ENCODE data around the gene RALGAPA1.
"Not testable (repeated sequence)": the region's sequence is repeated elsewhere in the genome, so short reads cannot be mapped to it uniquely, and the experiment has no call there.

RALGAPA1 gene

DNA sequence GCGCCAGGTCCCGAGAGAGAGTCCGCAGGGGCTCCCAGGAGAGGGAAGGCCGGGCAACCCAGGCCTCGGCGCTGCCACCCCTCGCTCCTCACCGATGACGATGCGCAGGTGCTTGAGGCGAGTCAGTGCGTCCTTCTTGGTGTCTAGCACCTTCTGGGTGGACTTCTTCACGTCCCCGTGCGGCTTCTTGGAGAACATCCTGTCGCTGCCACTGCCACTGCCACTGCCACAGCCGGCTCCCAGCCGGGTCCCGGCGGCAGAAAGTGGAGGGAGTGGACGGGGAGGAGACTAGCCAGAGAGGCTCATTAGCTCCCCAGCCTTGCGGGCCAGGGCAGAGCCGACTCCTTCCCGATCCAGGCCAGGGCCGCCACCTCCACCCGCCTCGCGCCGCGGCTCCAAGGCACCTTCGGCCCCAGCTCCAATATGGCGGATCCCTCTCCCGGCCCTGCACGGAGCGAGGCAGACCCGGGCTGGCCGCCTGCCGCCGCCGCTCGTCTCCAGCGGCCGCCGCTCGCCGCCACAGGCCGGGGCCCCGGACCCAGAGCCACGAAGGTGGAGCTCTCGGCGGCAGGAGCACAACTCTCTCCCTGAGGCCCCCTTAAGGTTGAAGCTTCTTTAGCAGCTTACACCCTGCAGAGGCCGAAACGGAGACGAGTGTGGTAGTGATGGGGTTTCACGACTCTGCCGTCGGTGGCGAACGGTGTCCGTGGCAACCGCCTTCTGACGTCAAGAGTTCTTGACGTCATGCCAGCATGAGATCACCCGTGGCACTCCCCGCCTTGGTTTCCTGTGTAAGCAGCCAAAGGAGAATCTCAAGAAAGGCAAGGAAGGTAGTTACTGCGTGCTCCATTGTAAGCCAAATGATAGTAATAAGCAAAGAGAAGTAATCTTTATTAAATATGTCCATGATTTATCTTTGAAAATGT is at the start of gene RALGAPA1:
Gene RALGAPA1, minus strand, starts transcription at position 658 of the 926 bp plus-strand sequence. Its CDS starts 460 bp downstream, at position 198.
- not testable (repeated sequence) for H3K9me3 ChIP-seq (ENCODE audit: control insufficient read depth, insufficient read depth, low read length); H3K27me3 ChIP-seq (ENCODE audit: control insufficient read depth, insufficient read depth, low read length); H3K36me3 ChIP-seq (ENCODE audit: control insufficient read depth, insufficient read depth, low read length); H3K4me1 ChIP-seq (ENCODE audit: control insufficient read depth, insufficient read depth, low read length)
- H3K4me3 ChIP-seq (ENCODE audit: low read depth, low read length), result peak within 1 kb of the TSS; percentile 77
- H3K9ac ChIP-seq (ENCODE audit: low read depth, low read length), result peak within 1 kb of the TSS; percentile 32

DNA sequence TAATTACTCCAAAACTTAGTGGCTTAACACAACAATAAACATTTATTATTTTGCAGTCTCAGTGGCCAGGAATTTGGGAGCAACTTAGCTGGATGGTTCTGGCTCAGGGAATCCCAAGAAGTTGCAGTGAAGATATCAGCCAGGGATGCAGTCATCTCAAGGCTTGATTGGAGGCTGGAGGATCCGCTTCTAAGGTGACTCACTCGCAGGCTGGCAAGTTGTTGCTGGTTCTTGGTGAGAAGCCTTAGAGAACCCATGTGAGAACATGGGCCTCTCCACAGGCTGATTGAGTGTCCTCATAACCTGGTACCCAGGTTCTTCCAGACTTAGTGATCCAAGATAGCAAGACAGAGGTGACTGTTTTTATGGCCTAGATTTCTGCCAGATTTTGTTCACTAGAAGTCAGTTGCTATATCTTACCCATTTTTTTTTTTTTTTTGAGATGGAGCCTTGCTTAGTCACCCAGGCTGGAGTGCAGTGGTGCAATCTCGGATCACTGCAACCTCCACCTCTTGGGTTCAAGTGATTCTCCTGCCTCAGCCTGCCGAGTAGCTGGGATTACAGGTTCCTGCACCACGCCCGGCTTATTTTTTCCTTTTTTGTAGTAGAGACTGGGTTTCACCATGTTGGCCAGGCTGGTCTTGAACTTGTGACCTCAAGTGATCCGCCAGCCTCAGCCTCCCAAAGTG is 49.6 kb upstream of the RALGAPA1 start:
- no peaks in the 10 kb centered on the region for H3K4me1 ChIP-seq (ENCODE audit: control insufficient read depth, insufficient read depth, low read length)
- no peak overlapping the region for H3K4me3 ChIP-seq (ENCODE audit: low read depth, low read length)
- H3K36me3 ChIP-seq (ENCODE audit: control insufficient read depth, insufficient read depth, low read length), result no peaks in the 10 kb centered on the region
- H3K27me3 ChIP-seq (ENCODE audit: control insufficient read depth, insufficient read depth, low read length), result no peaks in the 10 kb centered on the region
- no peak overlapping the region for H3K9ac ChIP-seq (ENCODE audit: low read depth, low read length)
- no peaks in the 10 kb centered on the region for H3K9me3 ChIP-seq (ENCODE audit: control insufficient read depth, insufficient read depth, low read length)

DNA sequence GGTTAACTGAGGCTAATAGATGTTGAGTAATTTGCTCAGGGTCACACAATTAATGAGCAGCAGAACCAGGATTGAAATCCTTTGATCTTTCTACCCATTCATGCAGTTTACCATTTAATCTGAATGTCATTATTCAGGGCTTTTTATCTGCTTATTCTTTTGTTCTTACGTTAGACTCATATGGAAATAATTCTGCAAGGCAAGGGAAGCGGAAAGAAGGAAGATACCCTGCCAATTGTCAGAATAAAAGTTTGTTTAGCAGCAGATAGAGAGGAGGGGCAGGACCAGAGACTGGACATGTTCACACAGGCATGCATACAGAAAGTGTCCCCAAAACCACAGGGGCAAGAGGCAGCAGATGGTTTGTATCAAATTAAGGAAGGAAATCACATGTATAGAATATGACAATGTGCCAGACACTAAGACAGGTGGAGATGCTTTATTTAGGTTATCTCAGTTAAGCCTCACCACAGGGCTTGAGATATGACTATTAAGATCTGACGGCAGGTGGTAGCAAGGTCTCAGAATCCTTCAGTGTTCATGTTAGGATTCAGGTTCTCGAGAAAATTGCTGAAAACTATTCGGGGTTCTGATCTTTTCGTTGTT is 46.9 kb upstream of the RALGAPA1 start:
- Histone ChIP-seq H3K9ac (ENCODE audit: low read depth, low read length) (no peak overlapping the region), H3K9me3 (ENCODE audit: control insufficient read depth, insufficient read depth, low read length) (no peaks in the 10 kb centered on the region), H3K4me3 (ENCODE audit: low read depth, low read length) (no peak overlapping the region), H3K27me3 (ENCODE audit: control insufficient read depth, insufficient read depth, low read length) (no peaks in the 10 kb centered on the region), H3K36me3 (ENCODE audit: control insufficient read depth, insufficient read depth, low read length) (no peaks in the 10 kb centered on the region), H3K4me1 (ENCODE audit: control insufficient read depth, insufficient read depth, low read length) (no peaks in the 10 kb centered on the region)

DNA sequence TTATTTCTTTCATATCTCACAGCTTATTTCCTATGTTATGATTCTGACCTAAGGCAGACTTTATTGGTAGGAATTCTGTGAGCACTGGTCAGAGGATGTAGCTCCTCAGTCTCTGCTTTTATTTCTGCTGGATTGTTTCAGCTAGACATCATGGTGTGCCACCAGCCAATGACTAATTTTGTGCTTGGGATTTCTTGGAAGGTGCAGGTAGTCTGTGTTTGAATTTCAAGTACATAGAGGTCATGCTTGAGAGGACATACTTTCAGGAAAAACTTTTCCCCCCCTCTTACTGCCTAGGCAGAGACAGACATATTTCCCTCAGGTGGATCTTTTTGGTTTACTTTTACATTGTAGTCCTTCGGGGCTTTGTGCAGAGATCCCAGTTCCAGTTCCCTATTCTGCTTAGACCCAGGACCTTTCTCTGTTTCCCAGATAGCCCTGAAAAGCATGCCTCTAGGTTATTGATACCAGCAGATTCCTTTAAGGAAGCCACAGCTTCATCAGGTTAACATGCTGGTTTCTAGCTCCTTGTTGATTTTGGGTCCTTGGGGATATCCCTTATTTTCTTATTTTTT is 45.7 kb upstream of the RALGAPA1 start:
- no peak overlapping the region for H3K4me3 ChIP-seq (ENCODE audit: low read depth, low read length)
- no peaks in the 10 kb centered on the region for H3K9me3 ChIP-seq (ENCODE audit: control insufficient read depth, insufficient read depth, low read length)
- H3K9ac ChIP-seq (ENCODE audit: low read depth, low read length), result no peak overlapping the region
- no peaks in the 10 kb centered on the region for H3K27me3 ChIP-seq (ENCODE audit: control insufficient read depth, insufficient read depth, low read length)
- no peaks in the 10 kb centered on the region for H3K36me3 ChIP-seq (ENCODE audit: control insufficient read depth, insufficient read depth, low read length)
- H3K4me1 ChIP-seq (ENCODE audit: control insufficient read depth, insufficient read depth, low read length), result no peaks in the 10 kb centered on the region

DNA sequence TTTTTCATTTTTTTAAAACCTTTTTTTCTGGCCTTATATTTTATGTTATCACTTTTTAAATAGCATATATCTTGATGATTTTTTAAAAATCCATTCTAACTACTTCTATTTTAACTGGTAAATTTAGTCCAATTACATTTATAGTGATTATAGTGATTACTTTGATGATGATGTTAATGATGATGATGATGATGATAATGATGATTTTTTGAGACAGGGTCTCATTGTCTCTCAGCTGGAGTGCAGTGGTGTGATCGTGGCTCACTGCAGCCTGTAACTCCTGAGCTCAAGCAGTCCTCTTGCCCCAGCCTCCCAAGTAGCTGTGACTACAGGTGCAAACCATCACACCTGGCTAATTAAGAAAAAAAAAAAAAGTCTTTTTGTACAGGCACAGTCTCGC is 44.1 kb upstream of the RALGAPA1 start:
- Histone ChIP-seq H3K9me3 (ENCODE audit: control insufficient read depth, insufficient read depth, low read length) (no peaks in the 10 kb centered on the region), H3K4me1 (ENCODE audit: control insufficient read depth, insufficient read depth, low read length) (no peaks in the 10 kb centered on the region), H3K4me3 (ENCODE audit: low read depth, low read length) (no peak overlapping the region), H3K9ac (ENCODE audit: low read depth, low read length) (no peak overlapping the region), H3K36me3 (ENCODE audit: control insufficient read depth, insufficient read depth, low read length) (no peaks in the 10 kb centered on the region), H3K27me3 (ENCODE audit: control insufficient read depth, insufficient read depth, low read length) (no peaks in the 10 kb centered on the region)

DNA sequence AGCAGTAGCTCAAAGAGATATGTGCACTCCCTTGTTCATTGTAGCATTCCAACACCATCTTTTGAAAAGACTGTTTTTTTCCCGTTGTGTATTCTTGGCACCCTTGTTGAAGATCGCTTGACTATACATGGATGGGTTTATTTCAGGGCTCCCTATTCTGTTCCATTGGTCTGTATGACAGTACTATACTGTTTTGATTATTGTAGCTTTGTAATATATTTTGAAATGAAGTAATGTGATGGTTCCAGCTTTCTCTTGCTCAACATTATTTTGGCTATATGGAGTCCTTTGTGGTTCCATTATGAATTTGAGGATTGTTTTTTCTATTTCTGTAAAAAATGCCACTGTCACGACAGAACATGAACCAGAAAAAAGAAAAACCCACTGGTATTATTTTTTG is 42.7 kb upstream of the RALGAPA1 start:
- Histone ChIP-seq H3K9me3 (ENCODE audit: control insufficient read depth, insufficient read depth, low read length) (no peaks in the 10 kb centered on the region), H3K4me3 (ENCODE audit: low read depth, low read length) (no peak overlapping the region), H3K9ac (ENCODE audit: low read depth, low read length) (no peak overlapping the region), H3K27me3 (ENCODE audit: control insufficient read depth, insufficient read depth, low read length) (no peaks in the 10 kb centered on the region), H3K36me3 (ENCODE audit: control insufficient read depth, insufficient read depth, low read length) (no peaks in the 10 kb centered on the region), H3K4me1 (ENCODE audit: control insufficient read depth, insufficient read depth, low read length) (no peaks in the 10 kb centered on the region)

DNA sequence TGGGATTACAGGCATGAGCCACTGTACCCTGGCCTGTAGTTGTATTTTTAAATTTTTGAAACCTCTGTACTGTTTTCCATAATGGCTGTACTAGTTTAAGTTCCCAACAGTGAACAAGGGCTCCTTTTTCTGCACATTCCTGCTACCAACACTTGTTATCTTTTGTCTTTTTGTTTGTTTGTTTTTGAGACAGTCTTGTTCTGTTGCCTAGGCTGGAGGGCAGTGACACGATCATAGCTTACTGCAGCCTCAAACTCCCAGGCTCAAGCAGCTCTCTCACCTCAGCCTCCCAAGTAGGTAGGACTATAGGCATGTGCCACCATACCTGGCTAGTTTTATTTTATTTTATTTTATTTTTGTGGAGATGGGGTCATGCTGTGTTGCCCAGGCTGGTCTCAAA is 40.0 kb upstream of the RALGAPA1 start:
- no peak overlapping the region for H3K9ac ChIP-seq (ENCODE audit: low read depth, low read length)
- no peaks in the 10 kb centered on the region for H3K4me1 ChIP-seq (ENCODE audit: control insufficient read depth, insufficient read depth, low read length)
- no peaks in the 10 kb centered on the region for H3K9me3 ChIP-seq (ENCODE audit: control insufficient read depth, insufficient read depth, low read length)
- peaks cover 2% of the 10 kb centered on the region for H3K36me3 ChIP-seq (ENCODE audit: control insufficient read depth, insufficient read depth, low read length)
- H3K4me3 ChIP-seq (ENCODE audit: low read depth, low read length), result no peak overlapping the region
- H3K27me3 ChIP-seq (ENCODE audit: control insufficient read depth, insufficient read depth, low read length), result no peaks in the 10 kb centered on the region

DNA sequence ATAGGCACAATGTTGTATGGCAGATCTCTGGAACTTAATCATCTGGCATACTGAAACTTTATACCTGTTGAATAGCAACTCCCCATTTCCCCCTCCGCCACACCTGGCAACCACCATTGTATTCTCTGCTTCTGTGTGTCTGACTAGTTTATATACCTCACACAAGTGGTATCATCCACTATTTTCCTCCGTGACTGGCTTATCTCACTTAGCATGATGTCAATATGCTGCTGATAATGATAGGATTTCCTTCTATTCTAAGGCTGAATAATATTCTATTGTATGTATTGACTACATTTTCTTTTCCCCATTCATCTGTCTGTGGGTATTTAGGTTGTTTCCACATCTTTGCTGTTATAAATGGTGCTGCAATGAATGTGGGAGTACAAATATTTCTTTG is 38.5 kb upstream of the RALGAPA1 start:
- H3K9ac ChIP-seq (ENCODE audit: low read depth, low read length), result no peak overlapping the region
- H3K27me3 ChIP-seq (ENCODE audit: control insufficient read depth, insufficient read depth, low read length), result no peaks in the 10 kb centered on the region
- H3K4me3 ChIP-seq (ENCODE audit: low read depth, low read length), result no peak overlapping the region
- no peaks in the 10 kb centered on the region for H3K9me3 ChIP-seq (ENCODE audit: control insufficient read depth, insufficient read depth, low read length)
- H3K36me3 ChIP-seq (ENCODE audit: control insufficient read depth, insufficient read depth, low read length), result peaks cover 4% of the 10 kb centered on the region
- H3K4me1 ChIP-seq (ENCODE audit: control insufficient read depth, insufficient read depth, low read length), result no peaks in the 10 kb centered on the region

DNA sequence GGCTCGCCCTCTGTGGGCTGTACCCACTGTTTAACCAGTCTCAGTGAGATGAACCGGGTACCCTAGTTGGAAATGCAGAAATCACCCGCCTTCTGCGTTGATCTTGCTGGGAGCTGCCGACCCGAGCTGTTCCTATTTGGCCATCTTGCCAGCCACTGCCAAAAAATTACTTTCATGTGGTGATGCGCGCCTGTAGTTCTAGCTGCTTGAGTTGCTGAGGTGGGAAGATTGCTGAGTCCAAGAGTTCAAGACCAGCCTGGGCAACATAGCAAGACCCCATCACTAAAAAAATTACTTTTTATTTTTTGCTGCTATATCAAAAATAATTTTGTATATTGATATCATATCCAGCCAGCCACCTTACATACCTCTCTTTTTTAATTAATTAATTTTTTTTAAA is 35.4 kb upstream of the RALGAPA1 start:
- Histone ChIP-seq H3K36me3 (ENCODE audit: control insufficient read depth, insufficient read depth, low read length) (peaks cover 4% of the 10 kb centered on the region), H3K9ac (ENCODE audit: low read depth, low read length) (no peak overlapping the region), H3K4me3 (ENCODE audit: low read depth, low read length) (no peak overlapping the region), H3K27me3 (ENCODE audit: control insufficient read depth, insufficient read depth, low read length) (no peaks in the 10 kb centered on the region), H3K4me1 (ENCODE audit: control insufficient read depth, insufficient read depth, low read length) (no peaks in the 10 kb centered on the region), H3K9me3 (ENCODE audit: control insufficient read depth, insufficient read depth, low read length) (no peaks in the 10 kb centered on the region)

DNA sequence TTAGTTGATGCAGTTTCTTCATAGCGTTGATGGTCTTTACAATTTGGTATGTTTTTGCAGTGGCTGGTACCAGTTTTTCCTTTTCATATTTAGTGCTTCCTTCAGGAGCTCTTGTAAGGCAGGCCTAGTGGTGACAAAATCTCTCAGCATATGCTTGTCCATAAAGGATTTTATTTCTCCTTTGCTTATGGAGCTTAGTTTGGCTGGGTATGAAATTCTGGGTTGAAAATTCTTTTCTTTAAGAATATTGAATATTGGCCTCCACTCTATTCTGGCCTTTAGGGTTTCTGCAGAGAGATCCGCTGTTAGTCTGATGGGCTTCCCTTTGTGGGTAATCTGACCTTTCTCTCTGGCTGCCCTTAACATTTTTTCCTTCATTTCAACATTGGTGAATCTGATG is 33.1 kb upstream of the RALGAPA1 start:
- not testable (repeated sequence) for H3K36me3 ChIP-seq (ENCODE audit: control insufficient read depth, insufficient read depth, low read length); H3K9ac ChIP-seq (ENCODE audit: low read depth, low read length); H3K27me3 ChIP-seq (ENCODE audit: control insufficient read depth, insufficient read depth, low read length); H3K4me3 ChIP-seq (ENCODE audit: low read depth, low read length); H3K4me1 ChIP-seq (ENCODE audit: control insufficient read depth, insufficient read depth, low read length); H3K9me3 ChIP-seq (ENCODE audit: control insufficient read depth, insufficient read depth, low read length)

DNA sequence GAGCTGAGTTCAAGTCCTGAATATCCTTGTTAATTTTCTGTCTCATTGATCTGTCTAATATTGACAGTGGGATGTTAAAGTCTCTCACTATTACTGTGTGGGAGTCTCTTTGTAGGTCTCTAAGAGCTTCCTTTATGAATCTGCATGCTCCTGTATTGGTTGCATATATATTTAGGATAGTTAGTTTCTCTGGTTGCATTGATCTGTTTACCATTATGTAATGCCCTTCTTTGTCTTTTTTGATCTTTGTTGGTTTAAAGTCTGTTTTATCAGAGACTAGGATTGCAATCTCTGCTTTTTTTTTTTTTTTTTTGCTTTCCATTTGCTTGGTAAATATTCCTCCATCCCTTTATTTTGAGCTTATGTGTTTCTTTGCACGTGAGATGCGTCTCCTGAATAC is 32.6 kb upstream of the RALGAPA1 start:
- H3K27me3 ChIP-seq (ENCODE audit: control insufficient read depth, insufficient read depth, low read length); H3K9me3 ChIP-seq (ENCODE audit: control insufficient read depth, insufficient read depth, low read length); H3K36me3 ChIP-seq (ENCODE audit: control insufficient read depth, insufficient read depth, low read length); H3K4me1 ChIP-seq (ENCODE audit: control insufficient read depth, insufficient read depth, low read length); H3K4me3 ChIP-seq (ENCODE audit: low read depth, low read length); H3K9ac ChIP-seq (ENCODE audit: low read depth, low read length): not testable (repeated sequence)

Measured in iPS-15b (cell line).